ENCODE data around the gene STAC3.

- TF ChIP-seq SP1 (IDR thresholded peaks at IDR 0.05) (no peak), TARDBP (IDR thresholded peaks at IDR 0.05) (no peak), PKNOX1 (IDR thresholded peaks at IDR 0.05) (no peak), ELF4 (IDR thresholded peaks at IDR 0.05) (no peak), HDGF (IDR thresholded peaks at IDR 0.05; ENCODE audit: borderline replicate concordance) (no peak), CTBP1 (IDR thresholded peaks at IDR 0.05; ENCODE audit: borderline replicate concordance) (no peak), FOXM1 (IDR thresholded peaks at IDR 0.05; ENCODE audit: borderline replicate concordance) (no peak), BHLHE40 (IDR thresholded peaks at IDR 0.05; ENCODE audit: borderline replicate concordance) (no peak)
Observed at GRCh38 chr12:57215668-57216013, 35.3 kb downstream of the STAC3 start.

Measured in HEK293T (cell line).